ENCODE data around the gene FAM3A.

FAM3A gene

GRCh38 chrX:154532690-154533089 lies 16.7 kb upstream of the FAM3A start:
- DNase-seq, result no peak

DNA sequence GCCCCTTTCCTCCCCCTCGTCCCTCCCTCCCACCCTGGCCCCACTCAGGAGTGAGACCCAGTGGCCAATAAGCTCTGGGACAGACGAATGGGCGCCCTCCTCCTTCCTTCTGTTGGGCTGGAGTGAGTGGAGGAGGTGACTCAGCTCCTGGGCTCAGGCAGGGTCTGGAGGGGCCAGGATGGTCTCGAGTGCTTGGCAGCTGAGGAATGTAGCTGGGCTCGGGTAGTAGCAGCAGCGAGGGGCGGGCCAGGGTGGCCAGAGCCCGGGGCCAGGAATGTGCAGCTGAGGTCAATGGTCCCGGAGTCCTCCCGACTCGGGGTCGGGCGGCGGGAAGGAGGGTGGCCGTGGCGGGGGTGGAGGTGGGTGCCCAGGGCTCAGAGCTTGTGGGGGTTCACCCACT lies 15.6 kb upstream of the FAM3A start:
- DNase-seq, result no peak

GRCh38 chrX:154530286-154530685 lies 14.3 kb upstream of the FAM3A start:
- no peak for DNase-seq

- DNase-seq, result no peak
These were observed 13.2 kb upstream of the FAM3A start for GRCh38 chrX:154529206-154529612.

- DNase-seq, result peak; percentile 60
These were observed 11.1 kb upstream of the FAM3A start for GRCh38 chrX:154526901-154527675.

GRCh38 chrX:154525606-154526490 lies 9.8 kb upstream of the FAM3A start:
- no peak for DNase-seq

DNA sequence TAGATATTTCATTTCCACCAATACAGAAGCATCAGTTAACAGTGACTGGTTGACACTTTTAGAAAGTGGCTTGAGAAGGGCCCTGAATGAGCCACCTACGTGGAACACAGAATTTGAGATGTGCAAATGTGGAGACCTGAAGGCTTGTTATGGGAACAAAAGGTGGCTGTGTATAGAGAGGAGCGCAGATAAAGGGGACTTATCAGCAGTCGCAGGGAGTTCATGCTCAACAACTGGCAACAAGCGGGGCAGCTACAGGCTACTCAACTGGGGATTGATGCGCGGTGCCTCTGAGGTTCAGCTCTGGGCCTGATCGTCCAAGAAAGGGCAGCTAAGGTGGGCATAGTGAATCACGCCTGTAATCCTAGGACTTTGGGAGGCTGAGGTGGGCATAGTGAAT lies 3.4 kb upstream of the FAM3A start:
- DNase-seq, result no peak

DNA sequence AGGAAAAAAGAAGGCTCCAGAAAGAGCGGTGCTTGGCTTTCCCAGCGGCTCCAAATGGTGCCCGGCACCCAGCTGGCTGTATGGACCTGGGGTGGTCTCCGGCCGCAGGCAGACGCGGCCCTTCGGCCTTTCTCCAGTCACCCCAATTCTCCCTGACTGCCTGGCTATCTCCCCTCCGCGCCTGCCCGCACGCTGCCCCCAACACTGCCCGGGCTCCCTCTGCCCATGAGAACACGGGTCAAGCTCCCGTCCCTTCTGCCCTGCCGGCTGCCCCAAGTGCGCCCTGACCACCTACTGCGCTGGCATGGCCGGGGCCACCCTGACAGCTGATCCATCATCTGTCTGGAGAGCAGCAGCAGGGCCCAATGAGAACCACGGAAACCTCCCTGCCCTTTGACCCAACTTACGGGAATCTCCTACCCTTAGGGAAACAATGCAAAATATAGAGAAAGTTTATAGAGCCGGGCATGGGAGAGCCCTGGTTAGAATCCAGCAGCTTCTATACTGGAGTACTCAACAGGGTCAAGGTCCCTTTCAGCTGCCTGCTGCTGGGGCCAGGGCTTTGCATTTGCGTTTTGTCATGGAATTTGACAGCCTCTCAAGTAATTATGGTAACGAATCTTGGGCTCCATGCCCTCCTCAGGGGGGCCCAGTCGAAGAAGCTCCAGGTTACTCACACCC lies 1.2 kb upstream of the FAM3A start:
- DNase-seq, result no peak

DNA sequence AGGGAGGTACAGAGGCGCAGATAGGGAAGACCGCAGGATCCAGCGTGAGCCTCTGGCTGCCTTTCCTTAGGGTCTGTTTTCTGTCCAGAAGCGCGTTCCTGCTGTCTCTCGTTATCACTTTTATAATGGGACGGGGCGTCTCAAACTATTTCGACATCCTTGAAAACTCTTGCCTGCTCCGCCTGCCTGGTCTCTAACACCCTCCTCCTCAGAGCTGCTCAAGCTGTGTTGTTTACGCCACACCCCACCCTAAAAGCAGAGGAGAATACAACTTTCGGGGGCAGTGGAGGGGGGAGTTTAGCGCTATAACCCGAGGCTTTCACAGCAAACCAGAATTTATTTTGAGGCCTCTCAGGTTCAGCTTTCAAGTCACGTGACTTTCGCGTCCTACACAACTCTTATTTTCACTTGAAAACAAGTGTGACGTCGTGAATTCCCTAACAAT lies 646 bp upstream of the FAM3A start:
- no peak for DNase-seq

DNA sequence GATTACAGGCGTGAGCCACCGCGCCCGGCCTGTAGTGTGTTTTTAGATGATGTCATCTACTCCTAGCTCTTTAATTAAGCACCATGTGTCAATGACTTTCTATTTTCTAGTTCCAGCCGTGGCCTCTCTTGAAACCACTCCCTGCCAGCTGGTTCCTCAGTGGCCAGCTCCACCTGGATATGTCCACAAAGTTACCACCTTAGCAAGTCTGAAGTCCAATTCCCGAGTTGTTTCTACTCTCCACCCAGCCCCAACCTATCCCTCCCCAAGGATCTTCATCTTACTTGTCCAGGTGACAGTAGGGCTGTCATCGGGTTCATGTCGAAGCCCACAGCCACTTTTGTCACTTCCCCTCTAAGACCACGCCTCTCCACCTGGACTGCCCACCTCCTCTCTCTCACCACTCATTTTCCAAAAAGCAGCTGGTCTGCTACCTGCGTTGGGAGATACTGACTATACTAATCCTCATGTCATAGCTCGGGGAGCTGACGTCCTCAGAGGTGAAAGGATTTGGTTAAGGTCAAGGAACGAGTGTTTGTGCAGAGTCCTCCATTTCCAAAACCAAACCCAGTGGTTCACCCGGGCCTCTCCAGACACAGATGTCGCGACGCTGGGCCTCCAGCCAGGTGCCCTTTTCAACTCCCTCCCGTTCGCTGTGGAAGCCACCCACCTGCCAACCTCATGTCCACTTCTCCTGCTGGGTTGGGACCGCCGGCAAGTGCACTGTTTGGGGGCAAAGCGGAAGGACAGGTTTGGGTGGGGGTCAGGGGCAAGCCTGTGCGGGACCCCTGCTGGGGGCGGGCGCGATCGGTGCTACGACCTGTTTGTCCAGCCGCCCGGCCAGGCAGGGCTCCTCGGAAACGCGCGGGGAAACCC lies 704 bp downstream of the FAM3A start:
- no peak for DNase-seq

DNA sequence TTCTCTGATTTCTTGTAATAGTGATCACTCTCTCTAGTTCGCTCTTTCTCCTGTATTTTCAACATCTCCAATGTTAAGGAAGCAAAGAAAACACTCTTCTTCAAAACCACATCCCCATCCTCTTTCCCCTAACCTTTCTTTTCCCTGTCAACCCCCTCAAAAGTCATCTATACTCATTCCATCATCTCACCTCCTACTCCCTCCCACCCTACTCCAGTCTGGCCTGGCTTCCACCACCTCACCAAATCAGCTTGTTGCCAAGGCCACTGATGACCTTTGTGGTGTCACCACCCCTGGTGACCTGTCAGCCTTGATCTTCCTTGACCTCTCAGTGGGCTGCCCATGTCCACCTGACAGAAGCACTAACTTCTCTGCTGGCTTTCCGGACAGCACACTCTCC lies 2.3 kb downstream of the FAM3A start:
- no peak for DNase-seq

- DNase-seq, result no peak
These were observed 3.0 kb downstream of the FAM3A start for GRCh38 chrX:154512879-154513553.

GRCh38 chrX:154511761-154512160 lies 4.3 kb downstream of the FAM3A start:
- no peak for DNase-seq

DNA sequence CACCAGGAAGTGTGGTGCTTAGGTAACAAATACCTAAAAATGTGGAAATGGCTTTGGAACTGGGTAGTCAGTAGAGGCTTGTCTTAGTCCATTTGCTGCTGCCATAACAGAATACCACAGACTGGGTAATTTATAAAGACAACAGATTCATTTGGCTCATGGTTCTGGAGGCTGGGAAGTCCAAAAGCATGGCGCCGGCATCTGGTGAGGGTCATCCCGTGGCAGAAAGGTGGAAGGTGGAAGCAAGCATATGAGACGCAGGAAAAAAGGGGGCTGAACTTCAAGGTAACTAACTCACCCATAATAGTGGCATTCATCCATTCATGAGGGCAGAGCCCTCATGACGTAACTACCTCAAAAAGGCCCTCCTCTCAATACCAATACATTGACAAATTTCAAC lies 6.6 kb downstream of the FAM3A start:
- no peak for DNase-seq

- DNase-seq, result no peak
These were observed 7.7 kb downstream of the FAM3A start for GRCh38 chrX:154508384-154508745.

DNA sequence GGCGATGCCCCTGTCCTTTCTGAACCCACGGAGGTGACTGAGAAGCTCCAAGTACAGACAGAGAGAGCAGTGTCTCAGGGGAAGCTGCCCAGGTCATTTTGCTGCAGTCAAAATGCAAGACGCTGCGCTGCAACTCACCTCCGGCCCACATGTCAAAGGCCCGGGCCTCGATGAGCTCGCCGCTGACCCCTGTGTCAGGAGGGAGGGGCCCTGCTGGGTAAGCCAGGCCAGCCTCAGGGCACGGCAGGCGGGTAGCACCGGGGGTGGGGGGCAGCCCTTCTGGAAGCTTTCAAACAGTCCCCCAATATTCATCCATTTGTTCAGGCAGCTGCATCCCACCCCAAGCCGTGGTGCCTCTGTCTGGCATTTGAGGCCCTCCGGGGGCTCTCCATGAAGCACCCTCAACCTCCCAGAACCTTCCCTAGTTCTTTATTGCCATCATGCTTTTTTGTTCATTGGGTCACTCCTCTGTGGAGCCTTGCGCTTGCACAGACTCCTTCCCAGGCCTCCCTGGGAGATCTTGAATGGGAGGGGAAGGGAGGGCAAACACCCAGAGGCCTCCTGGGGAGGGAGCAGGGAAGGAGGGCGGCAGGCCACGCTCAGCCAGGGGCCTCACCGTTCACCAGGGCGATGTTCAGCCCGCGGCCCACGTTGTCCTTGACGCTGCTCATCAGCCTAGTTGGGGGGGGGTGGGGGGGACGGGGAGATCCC lies 8.2 kb downstream of the FAM3A start:
- no peak for DNase-seq

GRCh38 chrX:154506483-154507332 lies 9.3 kb downstream of the FAM3A start:
- DNase-seq, result no peak

GRCh38 chrX:154505734-154506133 lies 10.3 kb downstream of the FAM3A start:
- DNase-seq, result no peak

DNA sequence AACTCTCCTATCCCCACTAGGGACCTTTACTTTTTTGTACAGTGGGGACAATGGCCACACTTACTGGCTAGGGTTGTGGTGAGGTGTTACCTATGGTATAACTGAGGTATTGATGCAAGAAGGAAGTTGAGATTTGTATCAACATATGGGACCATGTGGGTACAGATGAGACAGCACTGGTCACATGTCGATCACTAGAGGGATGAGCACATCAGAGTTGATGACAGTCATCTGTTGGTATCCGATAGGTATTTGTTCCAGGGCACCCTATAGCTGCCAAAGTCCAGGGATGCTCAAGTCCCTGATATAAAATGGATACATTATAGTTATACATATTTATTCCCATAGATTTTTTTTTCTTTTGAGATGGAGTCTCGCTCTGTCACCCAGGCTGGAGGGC lies 13.0 kb downstream of the FAM3A start:
- DNase-seq, result no peak

- DNase-seq, result no peak
These were observed 13.9 kb downstream of the FAM3A start for GRCh38 chrX:154502098-154502497.

All from NCI-H1694 treated with DMSO at 0.1 percent for 48 hours (cell line).